Endothelial cell (in vitro differentiated cells): ENCODE data around the gene MSANTD1. TPM values are rescaled to one million over a fixed set of nuclear protein-coding genes. Genes with fewer than 3 reads are reported as not detected.

Experiments used
- DNase-seq: peaks from one replicate; pipeline ENCODE4 v3.0.0; 2021; ENCODE audit warnings: low spot score
- H3K27ac Mint-ChIP-seq: one replicate; pipeline ENCODE4 v1.8.0; 2021; ENCODE audit warnings: mixed read lengths, inconsistent platforms; ENCODE audit not compliant: unreplicated experiment
- H3K27me3 Mint-ChIP-seq: one replicate; pipeline ENCODE4 v1.8.0; 2021; ENCODE audit warnings: mild to moderate bottlenecking, moderate library complexity, mixed read lengths, inconsistent platforms; ENCODE audit not compliant: unreplicated experiment
- H3K36me3 Mint-ChIP-seq: one replicate; pipeline ENCODE4 v1.8.0; 2021; ENCODE audit warnings: mild to moderate bottlenecking, low read depth, mixed read lengths, inconsistent platforms; ENCODE audit not compliant: unreplicated experiment
- H3K4me1 Mint-ChIP-seq: one replicate; pipeline ENCODE4 v1.8.0; 2021; ENCODE audit warnings: mild to moderate bottlenecking, mixed read lengths, inconsistent platforms; ENCODE audit not compliant: unreplicated experiment
- H3K4me3 Mint-ChIP-seq: one replicate; pipeline ENCODE4 v1.8.0; 2021; ENCODE audit warnings: mild to moderate bottlenecking, mixed read lengths, inconsistent platforms; ENCODE audit not compliant: unreplicated experiment
- H3K9me3 Mint-ChIP-seq: one replicate; pipeline ENCODE4 v1.8.0; 2021; ENCODE audit warnings: mixed read lengths, inconsistent platforms; ENCODE audit not compliant: unreplicated experiment
- CTCF ChIP-seq: fragments of 200-600 bp; sonication (generic); IDR thresholded peaks from one replicate; pipeline ENCODE4 v1.5.0; 2021; ENCODE audit warnings: antibody characterized with exemption; ENCODE audit not compliant: unreplicated experiment
- total RNA-seq: library from RNA; stranded (reverse); fragmentation: NEBNext Ultra II Directional; extraction: Animal tissue kit (Norgen Biotek cat#: 25700); gene quantifications from one replicate; pipeline ENCODE4 v1.2.1, GENCODE V29; 2021; ENCODE audit not compliant: unreplicated experiment

MSANTD1 gene
- total RNA-seq, 1 donor from 2014 or later, result 0.97 TPM

DNA sequence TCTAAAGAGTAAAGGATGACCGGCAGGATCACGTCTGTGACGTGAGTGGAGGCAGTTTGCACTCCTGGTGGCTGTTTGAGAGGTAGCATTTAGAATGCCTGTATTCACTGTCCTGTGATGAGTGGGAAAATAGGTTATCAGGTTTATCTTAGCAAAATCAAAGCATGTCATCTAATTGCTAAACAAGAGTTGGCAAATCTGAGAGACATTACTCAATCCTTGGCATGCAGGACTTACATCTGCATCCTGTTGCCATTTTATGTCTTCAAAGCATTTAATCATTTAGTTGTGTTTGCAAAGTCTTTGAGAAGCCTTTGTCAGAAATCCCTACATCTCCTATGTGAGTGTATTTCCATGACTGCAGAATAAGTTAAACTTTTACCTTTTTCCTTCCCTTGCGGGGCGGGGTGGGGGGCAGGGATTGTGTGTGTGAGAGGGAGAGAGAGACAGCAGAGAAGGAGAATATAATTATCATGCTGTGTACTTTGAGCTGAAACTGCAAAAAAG is 41.4 kb upstream of the MSANTD1 start:
- H3K4me3 Mint-ChIP-seq, result no peak overlapping the region
- peaks cover 36% of the 10 kb centered on the region for H3K36me3 Mint-ChIP-seq
- no peaks in the 10 kb centered on the region for H3K9me3 Mint-ChIP-seq
- TF ChIP-seq CTCF, result no peak
- no peaks in the 10 kb centered on the region for H3K27me3 Mint-ChIP-seq
- H3K4me1 Mint-ChIP-seq, result peaks cover 4% of the 10 kb centered on the region
- H3K27ac Mint-ChIP-seq, result no peak overlapping the region
- DNase-seq, result no peak

- no peaks in the 10 kb centered on the region for H3K9me3 Mint-ChIP-seq
- no peaks in the 10 kb centered on the region for H3K27me3 Mint-ChIP-seq
- no peak overlapping the region for H3K4me3 Mint-ChIP-seq
- peaks cover 42% of the 10 kb centered on the region for H3K36me3 Mint-ChIP-seq
- peak overlapping the region; percentile 42 for H3K27ac Mint-ChIP-seq
- no peak for TF ChIP-seq CTCF
- no peak for DNase-seq
- H3K4me1 Mint-ChIP-seq, result no peaks in the 10 kb centered on the region
These were observed 40.1 kb upstream of the MSANTD1 start for GRCh38 chr4:3208826-3209225.

DNA sequence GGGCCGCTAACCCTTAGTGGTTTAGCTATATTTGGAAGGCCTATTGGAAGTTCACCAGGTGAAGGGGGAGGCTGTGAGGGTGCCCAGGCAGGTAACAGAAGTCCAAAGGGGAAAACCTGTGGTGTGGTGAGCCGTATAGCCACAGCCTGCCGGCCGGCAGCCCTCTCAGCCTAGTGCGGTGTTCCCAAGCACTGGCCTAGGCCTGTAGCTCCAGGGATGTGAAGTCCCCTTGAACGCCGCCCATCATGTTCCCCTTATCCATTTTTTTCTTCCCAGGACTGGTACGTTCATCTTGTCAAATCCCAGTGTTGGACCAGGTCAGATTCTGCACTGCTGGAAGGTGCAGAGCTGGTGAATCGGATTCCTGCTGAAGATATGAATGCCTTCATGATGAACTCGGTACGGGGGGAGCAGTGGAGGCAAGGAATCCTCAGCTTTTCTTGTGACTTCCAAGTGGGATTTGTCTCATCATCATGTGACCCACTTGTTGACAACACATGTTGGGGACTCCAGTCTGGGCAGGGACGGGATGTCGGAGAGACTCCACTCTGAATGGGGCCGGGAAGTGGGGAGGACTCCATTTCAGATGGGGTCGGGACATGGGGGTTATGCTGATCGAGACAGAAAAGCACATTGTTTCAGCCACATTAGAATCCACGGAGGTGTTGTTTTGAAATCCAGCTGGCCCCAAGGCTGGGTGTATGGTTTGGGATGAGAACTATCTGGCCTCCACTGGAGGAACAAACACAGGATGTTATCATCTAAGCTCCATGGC is 39.2 kb upstream of the MSANTD1 start:
- DNase-seq, result no peak
- Mint-ChIP-seq H3K27ac (no peak overlapping the region), H3K27me3 (no peaks in the 10 kb centered on the region), H3K9me3 (no peaks in the 10 kb centered on the region), H3K4me1 (no peaks in the 10 kb centered on the region), H3K4me3 (peak overlapping the region; percentile 23), H3K36me3 (peaks cover 42% of the 10 kb centered on the region)
- TF ChIP-seq CTCF, result no peak

DNA sequence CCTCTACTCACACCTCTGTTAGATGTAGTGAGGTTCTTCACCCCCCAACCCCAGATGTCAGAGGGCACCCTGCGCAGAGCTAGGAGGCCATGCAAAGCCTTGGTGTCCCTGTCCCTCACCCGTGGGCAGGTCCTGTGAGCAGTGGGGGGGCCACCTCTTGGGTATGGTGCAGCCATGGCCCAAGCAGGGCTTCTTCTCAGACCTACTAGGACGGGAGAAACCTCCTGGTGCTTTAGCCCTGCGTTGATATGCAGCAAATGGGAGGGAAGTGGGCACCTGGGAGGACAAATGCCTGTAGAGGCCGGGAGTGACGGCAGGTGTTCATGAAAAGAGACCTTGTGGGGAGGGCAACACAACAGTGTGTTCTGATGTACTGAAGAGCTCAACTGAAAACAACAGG is 38.5 kb upstream of the MSANTD1 start:
- Mint-ChIP-seq H3K36me3 (peaks cover 46% of the 10 kb centered on the region), H3K27me3 (peaks cover 2% of the 10 kb centered on the region), H3K9me3 (no peaks in the 10 kb centered on the region), H3K4me3 (peak overlapping the region; percentile 18), H3K4me1 (no peaks in the 10 kb centered on the region), H3K27ac (no peak overlapping the region)
- no peak for DNase-seq
- no peak for TF ChIP-seq CTCF

- Mint-ChIP-seq H3K27me3 (peaks cover 2% of the 10 kb centered on the region), H3K4me1 (no peaks in the 10 kb centered on the region), H3K36me3 (peaks cover 48% of the 10 kb centered on the region), H3K4me3 (no peak overlapping the region), H3K27ac (no peak overlapping the region), H3K9me3 (no peaks in the 10 kb centered on the region)
- TF ChIP-seq CTCF, result no peak
- no peak for DNase-seq
These were observed 37.1 kb upstream of the MSANTD1 start for GRCh38 chr4:3211866-3212265.
